Measurements from ENCODE around the gene HSPA12A. TPM values are rescaled to one million over a fixed set of nuclear protein-coding genes. Genes with fewer than 3 reads are reported as not detected.
A peak's percentile ranks its signal among the peaks of the same experiment; 100 is the strongest.

The HSPA12A gene
- total and polyA plus RNA-seq, 2 of the 13 experiments (the other 11 are each of a cell fraction or from before 2014, with no cell fraction given): 6.4 to 13.6 TPM

DNA sequence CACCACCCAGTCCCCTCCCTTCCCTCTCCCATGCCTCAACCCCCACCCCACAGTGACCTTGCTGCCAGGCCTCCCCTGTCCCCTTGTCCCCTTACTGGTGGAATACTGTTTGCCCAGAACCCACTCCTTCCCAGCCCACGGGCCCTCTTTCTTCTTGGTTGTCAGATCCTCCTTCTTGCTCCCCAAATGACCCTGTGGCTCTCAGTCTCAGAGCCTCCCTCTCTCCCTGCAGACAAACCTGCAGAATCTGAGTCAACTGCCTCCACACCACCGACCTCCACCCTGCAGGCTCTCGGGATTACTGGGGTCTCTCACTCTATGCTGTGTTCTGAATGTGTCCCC, 47.5 kb downstream of the HSPA12A start (continued):
- TF ChIP-seq, protein P1, sequence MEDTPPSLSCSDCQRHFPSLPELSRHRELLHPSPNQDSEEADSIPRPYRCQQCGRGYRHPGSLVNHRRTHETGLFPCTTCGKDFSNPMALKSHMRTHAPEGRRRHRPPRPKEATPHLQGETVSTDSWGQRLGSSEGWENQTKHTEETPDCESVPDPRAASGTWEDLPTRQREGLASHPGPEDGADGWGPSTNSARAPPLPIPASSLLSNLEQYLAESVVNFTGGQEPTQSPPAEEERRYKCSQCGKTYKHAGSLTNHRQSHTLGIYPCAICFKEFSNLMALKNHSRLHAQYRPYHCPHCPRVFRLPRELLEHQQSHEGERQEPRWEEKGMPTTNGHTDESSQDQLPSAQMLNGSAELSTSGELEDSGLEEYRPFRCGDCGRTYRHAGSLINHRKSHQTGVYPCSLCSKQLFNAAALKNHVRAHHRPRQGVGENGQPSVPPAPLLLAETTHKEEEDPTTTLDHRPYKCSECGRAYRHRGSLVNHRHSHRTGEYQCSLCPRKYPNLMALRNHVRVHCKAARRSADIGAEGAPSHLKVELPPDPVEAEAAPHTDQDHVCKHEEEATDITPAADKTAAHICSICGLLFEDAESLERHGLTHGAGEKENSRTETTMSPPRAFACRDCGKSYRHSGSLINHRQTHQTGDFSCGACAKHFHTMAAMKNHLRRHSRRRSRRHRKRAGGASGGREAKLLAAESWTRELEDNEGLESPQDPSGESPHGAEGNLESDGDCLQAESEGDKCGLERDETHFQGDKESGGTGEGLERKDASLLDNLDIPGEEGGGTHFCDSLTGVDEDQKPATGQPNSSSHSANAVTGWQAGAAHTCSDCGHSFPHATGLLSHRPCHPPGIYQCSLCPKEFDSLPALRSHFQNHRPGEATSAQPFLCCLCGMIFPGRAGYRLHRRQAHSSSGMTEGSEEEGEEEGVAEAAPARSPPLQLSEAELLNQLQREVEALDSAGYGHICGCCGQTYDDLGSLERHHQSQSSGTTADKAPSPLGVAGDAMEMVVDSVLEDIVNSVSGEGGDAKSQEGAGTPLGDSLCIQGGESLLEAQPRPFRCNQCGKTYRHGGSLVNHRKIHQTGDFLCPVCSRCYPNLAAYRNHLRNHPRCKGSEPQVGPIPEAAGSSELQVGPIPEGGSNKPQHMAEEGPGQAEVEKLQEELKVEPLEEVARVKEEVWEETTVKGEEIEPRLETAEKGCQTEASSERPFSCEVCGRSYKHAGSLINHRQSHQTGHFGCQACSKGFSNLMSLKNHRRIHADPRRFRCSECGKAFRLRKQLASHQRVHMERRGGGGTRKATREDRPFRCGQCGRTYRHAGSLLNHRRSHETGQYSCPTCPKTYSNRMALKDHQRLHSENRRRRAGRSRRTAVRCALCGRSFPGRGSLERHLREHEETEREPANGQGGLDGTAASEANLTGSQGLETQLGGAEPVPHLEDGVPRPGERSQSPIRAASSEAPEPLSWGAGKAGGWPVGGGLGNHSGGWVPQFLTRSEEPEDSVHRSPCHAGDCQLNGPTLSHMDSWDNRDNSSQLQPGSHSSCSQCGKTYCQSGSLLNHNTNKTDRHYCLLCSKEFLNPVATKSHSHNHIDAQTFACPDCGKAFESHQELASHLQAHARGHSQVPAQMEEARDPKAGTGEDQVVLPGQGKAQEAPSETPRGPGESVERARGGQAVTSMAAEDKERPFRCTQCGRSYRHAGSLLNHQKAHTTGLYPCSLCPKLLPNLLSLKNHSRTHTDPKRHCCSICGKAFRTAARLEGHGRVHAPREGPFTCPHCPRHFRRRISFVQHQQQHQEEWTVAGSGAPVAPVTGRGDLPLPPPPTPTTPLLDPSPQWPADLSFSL (CRISPR knock-in tag; IDR thresholded peaks at IDR 0.05): no peak
- TF ChIP-seq SRSF1 (optimal IDR thresholded peaks at IDR 0.05; ENCODE audit: low read depth, low read length): no peak
- no peak for TF ChIP-seq ZNF75D (CRISPR knock-in tag; IDR thresholded peaks at IDR 0.05; ENCODE audit: borderline replicate concordance)
- TF ChIP-seq, protein P2, sequence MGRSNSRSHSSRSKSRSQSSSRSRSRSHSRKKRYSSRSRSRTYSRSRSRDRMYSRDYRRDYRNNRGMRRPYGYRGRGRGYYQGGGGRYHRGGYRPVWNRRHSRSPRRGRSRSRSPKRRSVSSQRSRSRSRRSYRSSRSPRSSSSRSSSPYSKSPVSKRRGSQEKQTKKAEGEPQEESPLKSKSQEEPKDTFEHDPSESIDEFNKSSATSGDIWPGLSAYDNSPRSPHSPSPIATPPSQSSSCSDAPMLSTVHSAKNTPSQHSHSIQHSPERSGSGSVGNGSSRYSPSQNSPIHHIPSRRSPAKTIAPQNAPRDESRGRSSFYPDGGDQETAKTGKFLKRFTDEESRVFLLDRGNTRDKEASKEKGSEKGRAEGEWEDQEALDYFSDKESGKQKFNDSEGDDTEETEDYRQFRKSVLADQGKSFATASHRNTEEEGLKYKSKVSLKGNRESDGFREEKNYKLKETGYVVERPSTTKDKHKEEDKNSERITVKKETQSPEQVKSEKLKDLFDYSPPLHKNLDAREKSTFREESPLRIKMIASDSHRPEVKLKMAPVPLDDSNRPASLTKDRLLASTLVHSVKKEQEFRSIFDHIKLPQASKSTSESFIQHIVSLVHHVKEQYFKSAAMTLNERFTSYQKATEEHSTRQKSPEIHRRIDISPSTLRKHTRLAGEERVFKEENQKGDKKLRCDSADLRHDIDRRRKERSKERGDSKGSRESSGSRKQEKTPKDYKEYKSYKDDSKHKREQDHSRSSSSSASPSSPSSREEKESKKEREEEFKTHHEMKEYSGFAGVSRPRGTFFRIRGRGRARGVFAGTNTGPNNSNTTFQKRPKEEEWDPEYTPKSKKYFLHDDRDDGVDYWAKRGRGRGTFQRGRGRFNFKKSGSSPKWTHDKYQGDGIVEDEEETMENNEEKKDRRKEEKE (IDR thresholded peaks at IDR 0.05): no peak
- TF ChIP-seq ZFP36 (IDR thresholded peaks at IDR 0.05; ENCODE audit: borderline replicate concordance, low read depth, low read length, partially characterized antibody): no peak
- TF ChIP-seq, protein P3, sequence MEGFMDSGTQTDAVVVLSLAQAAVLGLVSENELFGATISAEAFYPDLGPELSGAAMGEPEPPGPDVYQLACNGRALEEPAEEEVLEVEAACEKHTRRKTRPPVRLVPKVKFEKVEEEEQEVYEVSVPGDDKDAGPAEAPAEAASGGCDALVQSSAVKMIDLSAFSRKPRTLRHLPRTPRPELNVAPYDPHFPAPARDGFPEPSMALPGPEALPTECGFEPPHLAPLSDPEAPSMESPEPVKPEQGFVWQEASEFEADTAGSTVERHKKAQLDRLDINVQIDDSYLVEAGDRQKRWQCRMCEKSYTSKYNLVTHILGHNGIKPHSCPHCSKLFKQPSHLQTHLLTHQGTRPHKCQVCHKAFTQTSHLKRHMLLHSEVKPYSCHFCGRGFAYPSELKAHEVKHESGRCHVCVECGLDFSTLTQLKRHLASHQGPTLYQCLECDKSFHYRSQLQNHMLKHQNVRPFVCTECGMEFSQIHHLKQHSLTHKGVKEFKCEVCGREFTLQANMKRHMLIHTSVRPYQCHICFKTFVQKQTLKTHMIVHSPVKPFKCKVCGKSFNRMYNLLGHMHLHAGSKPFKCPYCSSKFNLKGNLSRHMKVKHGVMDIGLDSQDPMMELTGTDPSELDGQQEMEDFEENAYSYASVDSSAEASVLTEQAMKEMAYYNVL (CRISPR knock-in tag; IDR thresholded peaks at IDR 0.05; ENCODE audit: borderline replicate concordance): no peak
- TF ChIP-seq, protein P4, sequence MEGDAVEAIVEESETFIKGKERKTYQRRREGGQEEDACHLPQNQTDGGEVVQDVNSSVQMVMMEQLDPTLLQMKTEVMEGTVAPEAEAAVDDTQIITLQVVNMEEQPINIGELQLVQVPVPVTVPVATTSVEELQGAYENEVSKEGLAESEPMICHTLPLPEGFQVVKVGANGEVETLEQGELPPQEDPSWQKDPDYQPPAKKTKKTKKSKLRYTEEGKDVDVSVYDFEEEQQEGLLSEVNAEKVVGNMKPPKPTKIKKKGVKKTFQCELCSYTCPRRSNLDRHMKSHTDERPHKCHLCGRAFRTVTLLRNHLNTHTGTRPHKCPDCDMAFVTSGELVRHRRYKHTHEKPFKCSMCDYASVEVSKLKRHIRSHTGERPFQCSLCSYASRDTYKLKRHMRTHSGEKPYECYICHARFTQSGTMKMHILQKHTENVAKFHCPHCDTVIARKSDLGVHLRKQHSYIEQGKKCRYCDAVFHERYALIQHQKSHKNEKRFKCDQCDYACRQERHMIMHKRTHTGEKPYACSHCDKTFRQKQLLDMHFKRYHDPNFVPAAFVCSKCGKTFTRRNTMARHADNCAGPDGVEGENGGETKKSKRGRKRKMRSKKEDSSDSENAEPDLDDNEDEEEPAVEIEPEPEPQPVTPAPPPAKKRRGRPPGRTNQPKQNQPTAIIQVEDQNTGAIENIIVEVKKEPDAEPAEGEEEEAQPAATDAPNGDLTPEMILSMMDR (CRISPR knock-in tag; IDR thresholded peaks at IDR 0.05): no peak
- TF ChIP-seq, protein P5, sequence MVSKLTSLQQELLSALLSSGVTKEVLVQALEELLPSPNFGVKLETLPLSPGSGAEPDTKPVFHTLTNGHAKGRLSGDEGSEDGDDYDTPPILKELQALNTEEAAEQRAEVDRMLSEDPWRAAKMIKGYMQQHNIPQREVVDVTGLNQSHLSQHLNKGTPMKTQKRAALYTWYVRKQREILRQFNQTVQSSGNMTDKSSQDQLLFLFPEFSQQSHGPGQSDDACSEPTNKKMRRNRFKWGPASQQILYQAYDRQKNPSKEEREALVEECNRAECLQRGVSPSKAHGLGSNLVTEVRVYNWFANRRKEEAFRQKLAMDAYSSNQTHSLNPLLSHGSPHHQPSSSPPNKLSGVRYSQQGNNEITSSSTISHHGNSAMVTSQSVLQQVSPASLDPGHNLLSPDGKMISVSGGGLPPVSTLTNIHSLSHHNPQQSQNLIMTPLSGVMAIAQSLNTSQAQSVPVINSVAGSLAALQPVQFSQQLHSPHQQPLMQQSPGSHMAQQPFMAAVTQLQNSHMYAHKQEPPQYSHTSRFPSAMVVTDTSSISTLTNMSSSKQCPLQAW (CRISPR knock-in tag; IDR thresholded peaks at IDR 0.05): no peak
- no peak for TF ChIP-seq ZNF703 (CRISPR knock-in tag; IDR thresholded peaks at IDR 0.05; ENCODE audit: borderline replicate concordance)
- TF ChIP-seq EP300 (IDR thresholded peaks at IDR 0.05; ENCODE audit: low read depth in 2 of 2, low read length in 2 of 2): no peak
- 0 out of 2 replicates have a peak, but pooled peaks have one; percentile 0 for TF ChIP-seq EP300 (CRISPR knock-in tag; IDR thresholded peaks at IDR 0.05; ENCODE audit: borderline replicate concordance)
